Measurements from ENCODE around the gene ASB17.
"Not testable (repeated sequence)": the region's sequence is repeated elsewhere in the genome, so short reads cannot be mapped to it uniquely, and the experiment has no call there.

Gene ASB17, protein sequence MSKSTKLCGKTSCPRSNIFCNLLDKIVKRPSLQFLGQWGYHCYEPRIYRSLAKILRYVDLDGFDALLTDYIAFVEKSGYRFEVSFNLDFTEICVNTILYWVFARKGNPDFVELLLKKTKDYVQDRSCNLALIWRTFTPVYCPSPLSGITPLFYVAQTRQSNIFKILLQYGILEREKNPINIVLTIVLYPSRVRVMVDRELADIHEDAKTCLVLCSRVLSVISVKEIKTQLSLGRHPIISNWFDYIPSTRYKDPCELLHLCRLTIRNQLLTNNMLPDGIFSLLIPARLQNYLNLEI

DNA sequence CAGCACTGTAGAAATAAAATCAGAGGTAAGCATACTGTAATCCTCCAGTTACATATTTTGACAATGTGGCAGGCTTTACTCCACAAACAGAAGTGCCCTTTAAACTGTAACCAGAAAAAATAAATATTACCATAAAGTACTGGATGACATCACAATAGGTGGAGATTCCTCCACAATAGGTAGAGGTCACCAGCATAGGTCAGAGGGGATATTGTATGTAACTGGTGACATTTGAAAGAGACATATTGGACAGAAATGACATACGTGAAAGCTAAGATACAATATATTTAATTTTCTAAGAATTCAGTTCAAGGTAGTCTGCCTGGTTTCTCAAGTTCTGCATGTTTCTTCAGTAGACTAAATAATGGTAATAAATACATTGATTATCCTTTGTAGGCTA is at the start of gene ASB17:
Gene ASB17 (minus strand): TSS at position 101 of the 400 bp plus-strand sequence. CDS start 113 bp downstream, outside the sequence.
- no peak for DNase-seq

DNA sequence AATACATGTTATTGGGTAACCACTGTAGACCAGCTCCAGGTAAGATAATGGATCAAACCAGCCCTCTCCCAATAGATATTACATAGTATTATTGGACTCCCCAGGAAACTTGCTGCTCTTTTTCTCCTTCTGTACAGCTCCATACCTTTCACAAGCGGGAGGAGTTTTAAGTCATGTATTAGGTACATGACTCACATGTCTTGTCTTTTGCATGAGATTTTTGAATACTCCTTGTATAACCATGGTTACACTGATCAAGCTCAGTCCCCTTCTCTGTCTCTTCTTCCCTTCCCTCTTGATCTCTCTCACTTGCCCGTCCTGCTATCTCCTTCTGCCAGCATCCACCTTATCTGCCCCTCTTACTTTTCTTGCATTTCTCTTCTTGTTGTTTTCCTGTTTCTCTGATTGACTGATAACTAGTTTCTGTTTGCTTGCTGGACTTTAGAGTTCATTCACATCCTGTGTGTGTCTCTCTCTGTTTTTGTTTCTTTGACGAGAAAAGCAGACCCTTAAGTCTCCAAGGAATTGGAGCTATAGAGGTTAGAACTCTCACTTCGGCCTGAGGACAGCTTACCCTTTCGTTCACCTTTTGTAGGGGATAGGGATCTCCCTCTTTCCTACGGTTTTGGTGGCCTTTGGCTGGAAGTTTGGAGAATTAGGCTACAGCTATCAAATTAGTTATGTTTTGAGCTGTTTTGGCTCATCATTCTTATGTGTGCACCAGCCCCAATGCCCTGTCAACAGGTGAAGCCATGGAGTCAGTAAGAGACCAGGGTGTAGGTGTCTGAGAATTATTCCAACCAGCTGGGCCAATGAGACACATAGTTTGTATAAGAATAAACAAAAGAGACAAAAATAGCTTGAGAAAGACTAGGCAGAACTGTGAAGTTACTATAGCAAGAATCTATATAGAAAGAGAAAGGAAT is 49.0 kb upstream of the ASB17 start:
- DNase-seq, result no peak

DNA sequence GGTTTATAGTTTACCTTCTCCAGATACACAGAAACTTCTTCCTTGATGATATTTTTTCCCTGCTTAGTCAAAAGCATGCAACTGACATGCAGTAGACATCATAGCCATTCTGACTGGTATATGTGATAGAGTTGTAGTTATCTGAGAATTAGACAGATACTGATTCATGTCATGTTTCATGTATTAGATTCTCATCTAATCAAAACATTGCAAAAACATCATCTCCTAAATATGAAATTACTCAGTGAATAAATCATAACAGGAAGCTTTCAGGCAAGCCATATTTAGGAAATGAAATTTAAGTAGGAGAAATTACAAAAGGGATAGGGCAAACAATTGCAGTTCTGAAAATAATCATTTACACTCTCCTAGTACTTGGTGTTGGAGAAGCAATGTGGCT is 38.4 kb upstream of the ASB17 start:
- DNase-seq, result no peak

DNA sequence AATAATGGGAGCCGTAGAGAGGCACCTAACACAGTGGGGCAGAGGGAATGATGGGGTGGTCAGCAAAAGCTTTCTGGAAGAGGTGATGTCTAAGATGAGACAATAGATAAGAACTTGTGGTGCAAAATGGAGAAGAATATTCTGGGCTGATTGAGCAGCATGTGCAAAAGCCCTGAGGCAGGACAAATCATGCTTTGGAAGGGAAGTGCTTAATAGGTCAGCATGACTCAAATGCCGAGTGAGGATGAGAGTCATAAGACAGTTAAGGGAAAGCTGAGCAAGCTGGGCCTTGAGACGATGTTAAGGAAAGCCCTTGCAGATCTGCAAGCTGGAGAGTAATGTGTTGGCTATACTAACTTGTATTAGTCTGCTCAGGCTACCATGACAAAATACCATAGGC is 37.3 kb upstream of the ASB17 start:
- no peak for DNase-seq

DNA sequence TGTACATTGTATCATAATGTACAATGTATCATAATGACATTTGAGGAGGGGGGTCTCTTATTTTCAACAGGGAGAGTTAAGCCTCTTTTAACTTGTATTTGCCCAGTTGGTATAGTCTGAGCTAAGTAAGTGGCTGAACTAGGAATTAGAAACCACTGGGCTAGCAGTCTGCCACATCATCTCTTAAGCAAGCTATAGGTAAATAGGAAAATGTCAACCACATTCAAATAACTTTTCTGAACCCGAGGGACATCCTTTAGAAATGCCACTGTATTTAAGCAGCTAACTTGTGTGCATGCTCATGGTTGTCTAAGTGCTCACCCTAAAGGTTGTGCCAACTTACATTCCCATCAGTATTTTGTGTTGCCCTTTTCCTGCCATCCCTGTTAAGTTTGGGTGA is 35.5 kb upstream of the ASB17 start:
- DNase-seq, result no peak

DNA sequence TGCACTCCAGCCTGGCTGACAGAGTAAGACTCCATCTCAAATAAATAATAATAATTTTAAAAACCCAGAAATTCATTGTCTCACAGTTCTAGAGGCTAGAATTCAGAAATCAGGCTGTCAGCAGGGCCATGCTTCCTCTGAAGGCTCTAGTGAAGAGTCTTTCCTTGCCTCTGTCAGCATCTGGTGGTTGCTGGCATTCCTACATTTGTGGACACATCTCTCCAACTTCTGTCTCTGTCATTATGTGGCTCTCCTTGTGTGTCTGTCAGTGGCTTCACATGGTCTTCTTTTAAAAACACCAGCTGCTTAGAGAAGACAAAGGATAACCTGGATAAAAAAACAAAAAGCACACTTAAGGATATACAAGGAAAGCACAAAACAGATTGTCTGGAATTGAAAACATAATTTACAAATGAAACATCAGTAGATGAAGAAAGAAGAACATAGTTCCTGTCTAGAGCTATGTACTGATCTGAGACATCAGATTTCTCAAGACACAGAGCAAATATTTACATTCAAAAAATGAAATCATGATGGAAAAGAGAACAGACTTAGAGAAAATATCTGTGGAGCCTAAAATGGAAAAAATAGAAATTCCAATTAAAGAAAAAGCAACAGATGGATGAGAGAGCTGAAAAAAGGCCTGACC is 32.7 kb upstream of the ASB17 start:
- DNase-seq, result no peak

DNA sequence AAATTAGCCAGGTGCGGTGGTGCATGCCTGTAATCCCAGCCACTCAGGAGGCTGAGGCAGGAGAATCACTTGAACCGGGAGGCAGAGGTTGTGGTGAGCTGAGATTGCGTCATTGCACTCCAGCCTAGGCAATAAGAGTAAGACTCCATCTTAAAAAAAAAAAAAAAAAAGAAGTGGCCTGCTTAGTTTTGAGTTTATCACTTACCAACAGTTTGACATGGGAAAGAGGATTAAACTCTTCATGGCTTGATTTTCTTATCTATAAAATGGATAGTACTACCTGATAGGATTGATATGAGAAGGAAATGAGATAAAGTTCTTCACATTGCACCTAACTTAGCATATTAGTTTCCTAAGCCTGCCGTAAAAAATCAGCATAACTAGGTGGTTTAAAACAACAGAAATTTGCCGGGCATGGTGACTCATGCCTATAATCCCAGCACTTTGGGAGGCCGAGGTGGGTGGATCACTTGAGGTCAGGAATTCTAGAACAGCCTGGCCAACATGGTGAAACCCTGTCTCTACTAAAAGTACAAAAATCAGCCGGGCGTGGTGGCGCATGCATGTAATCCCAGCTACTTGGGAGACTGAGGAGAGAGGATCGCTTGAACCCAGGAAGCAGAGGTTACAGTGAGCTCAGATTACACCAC is 32.0 kb upstream of the ASB17 start:
- not testable (repeated sequence) for DNase-seq

DNA sequence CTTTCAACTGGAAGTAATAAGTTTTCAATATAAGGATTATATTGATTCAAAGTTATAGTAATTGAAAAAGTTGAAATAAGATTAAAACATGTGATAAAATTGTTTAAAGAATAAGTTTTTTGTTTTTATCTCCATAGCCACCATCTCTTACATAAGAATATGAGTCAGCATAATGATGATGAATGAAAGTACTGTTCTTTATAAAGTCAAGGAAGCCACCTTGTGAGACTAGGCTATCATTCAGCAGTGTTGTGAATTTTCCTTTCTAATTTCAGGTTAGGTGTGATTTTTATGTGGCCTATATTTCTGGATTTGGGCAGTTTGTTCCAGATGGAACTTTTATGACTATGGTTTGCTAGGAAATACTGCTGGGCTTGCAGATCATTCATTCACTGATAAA is 22.4 kb upstream of the ASB17 start:
- no peak for DNase-seq

DNA sequence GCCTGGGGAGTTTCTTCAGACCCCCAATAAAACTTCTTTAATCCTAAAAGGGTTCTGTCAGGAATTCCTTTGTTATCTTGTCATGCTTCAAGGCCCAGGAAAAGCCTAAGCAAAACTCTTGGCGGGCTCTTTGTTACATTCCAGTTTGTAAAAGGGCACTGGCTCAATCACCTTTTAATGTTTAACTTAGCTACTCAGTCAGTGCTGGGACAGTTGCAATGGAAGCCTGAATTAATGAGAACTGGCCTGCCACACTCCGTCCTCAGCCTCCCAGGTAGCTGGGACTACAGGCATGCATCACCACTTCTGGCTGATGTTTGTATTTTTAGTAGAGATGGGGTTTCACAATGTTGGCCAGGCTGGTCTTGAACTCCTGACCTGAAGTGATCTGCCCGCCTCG is 21.3 kb upstream of the ASB17 start:
- DNase-seq, result no peak

DNA sequence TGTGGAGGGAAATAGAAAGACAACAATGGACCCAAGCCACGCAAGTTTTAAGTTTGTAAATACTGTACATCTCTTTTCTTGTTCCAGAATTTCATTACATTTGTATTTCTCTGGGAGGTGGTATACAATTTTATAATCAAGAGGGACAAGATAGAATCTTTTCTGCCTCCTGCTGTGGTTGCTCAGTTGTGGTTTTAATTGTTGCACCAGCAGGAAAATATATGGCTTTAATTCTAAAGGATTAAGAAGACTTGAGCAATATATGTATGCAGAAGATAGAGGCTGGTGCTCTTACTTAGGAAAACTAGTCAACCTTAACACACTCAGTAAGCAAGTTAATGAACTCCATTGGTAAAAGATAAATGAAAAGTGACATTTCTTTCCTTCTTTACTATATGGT is 19.8 kb upstream of the ASB17 start:
- DNase-seq, result no peak

DNA sequence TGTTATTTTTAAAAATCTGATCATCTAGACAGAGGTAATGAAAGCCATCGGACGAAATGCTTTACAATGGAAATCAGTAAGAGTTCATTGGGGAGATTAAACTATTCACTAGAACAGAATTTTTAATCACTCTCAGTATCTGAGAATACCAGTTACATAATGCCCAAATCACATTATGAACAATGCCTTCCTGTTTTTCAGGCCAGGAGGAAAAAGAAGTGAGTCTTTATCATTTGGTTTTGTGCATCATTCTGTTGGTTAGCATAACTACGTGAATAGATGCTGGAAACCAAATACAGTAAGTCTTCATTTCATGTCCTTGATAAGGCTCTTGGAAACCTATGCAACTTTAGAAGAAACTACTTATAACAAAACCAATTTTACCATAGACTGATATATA is 18.0 kb upstream of the ASB17 start:
- DNase-seq, result no peak

DNA sequence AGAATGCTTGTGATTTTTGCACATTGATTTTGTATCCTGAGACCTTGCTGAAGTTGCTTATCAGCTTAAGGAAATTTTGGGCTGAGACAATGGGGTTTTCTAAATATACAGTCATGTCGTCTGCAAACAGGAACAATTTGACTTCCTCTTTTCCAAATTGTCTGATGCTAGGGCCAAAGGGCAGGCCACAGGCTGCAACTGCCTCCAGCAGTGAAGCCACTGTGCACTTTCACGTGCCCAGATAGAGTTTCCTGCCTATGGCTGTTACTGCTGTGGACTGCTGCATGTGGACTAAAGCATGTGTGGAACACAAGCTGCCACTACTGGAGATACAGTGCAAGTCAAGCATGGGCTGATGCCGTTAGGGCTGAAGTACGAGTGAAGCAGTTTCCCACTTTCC is 10.8 kb upstream of the ASB17 start:
- not testable (repeated sequence) for DNase-seq

DNA sequence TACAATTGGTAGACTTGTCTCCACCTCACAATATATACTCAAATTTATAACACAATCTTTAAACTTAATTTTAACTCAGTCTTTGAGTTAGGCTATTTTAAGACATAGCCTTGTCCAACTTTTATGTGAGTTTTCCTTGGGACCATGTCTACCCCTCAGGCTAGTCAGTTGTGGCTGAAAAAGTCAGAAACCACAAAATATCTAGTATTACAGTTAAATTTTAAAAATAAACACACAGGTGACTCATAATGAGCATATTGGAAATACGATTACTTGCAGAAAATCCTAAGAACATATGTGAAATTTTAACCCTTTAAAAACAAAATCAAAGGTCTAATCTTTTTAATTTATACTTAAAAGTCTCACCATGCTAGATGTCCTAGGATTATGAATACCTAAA is 4.8 kb upstream of the ASB17 start:
- DNase-seq, result no peak

DNA sequence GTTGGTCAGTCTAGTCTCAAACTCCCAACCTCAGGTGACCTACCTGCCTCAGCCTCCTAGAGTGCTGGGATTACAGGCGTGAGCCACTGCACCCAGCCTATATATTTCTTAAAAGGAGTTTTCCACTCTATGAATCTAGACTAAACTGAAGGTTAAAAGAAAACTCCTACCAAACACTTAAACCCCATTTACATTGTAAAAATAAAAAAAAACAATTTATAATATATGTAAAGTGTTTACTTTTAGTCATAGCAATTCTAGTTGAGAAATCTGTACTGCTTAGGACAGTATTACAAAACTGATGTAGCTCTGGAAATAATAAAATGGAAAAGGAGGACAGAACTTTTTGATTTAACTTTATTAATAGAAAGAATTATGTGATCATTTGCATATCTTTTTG is 9.5 kb downstream of the ASB17 start:
- DNase-seq, result no peak

DNA sequence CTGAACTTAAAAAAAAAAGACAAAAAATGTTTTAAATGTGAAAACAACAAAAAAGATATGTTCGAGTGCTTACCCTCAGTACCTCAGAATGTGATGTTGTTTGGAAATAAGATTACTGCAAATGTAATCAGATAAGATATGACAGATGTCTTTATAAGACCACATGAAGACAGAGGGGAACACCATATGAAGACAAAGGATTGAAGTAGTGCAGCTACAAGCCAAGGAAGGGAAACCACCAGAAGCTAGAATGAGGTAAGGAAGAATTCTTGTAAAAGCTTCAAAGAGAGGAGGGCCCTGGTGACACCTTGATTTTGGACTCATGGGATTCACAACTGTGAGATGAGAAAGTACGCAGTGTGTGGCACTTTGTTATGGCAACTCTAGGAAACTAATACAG is 15.4 kb downstream of the ASB17 start:
- no peak for DNase-seq

DNA sequence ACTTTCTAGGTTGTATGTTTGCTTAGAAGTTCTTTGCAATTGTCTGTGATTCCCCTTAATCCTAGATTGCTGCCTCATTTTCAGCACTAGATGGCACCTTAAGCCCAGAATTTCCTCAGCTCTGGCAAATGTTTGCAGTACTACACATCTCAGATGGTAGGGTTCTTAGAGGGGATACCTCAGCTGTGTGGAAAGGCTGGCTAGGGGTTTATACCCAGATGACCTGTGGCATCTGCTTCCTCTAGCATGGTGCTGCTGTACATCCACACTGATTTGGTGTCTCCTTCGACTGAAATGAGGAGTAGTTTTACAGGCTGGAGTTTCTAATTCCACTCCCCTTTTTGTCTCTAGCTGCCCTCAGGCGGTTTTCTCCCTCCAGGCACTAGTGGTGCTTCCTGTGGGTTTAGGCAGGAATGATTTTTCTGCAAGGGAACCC is 23.5 kb downstream of the ASB17 start:
- DNase-seq, result no peak

DNA sequence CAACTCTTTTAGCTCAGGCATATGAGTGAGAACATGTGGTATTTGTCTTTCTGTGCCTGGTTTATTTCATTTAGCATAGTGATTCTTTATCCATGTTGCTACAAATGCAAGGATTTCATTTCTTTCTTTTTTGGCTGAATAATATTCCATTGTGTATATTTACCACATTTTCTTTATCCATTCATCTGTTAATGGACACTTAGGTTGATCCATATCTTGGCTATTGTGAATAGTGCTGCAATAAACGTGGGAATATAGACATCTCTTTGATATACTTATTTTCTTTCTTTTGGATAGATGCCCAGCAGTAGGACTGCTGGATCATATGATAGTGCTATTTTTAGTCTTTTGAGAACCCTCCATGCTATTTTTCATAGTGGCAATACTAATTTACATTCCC is 30.8 kb downstream of the ASB17 start:
- no peak for DNase-seq

DNA sequence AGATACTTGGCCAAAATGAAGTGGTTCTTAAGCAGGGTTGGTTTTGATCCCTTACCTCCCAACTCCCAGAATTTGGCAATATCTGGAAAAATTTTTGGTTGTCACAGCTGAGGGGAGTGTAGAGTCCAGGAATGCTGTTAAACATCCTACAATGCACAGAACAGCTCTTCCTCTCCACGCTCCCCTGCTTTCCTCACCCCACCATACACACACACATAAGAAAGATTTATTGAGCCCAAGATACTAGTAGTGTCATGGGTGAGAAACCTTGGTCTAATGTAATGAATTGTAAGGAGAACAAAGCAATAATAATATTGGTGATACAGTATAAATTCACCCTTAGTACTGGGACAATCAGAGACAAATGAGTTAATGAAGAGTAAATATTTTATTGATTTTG is 47.8 kb downstream of the ASB17 start:
- no peak for DNase-seq

DNA sequence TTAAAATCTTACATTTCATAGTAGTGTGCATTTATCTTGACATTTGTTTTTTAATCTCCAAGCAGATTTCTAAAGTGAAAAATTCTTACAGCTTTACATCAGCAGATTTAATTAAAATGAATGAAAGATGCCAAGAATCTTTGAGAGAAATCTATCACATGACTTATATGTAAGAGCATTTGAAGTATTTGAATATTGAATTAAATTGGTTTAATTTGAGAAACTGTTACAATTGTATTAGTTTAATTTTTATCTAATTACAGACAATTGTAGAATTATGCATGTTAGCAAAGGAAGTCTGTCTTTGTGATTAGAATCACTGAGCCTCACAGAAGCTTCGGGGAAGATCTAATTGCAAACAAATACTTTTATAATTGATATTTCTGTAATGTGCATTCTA is 52.2 kb downstream of the ASB17 start:
- no peak for DNase-seq

DNA sequence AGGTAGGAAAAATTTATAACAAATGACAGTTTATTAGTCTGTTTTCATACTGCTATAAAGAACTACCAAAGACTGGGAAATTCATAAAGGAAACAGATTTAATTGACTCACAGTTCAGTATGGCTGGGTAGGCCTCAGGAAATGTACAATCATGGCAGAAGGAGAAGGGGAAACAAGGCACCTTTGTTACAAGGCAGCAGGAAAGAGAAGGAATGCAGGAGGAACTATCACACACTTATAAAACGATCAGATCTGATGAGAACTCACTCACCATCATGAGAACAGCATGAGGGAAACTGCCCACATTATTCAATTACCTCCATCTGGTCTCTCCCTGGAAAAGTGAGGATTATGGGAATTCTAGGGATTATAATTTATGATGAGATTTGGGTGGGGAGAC is 61.3 kb downstream of the ASB17 start:
- no peak for DNase-seq

All from NCI-H2029 treated with DMSO at 0.1 percent for 48 hours (cell line).